ENCODE data around the gene SIRT3. TPM values are rescaled to one million over a fixed set of nuclear protein-coding genes. Genes with fewer than 3 reads are reported as not detected.
"Not testable (repeated sequence)": the region's sequence is repeated elsewhere in the genome, so short reads cannot be mapped to it uniquely, and the experiment has no call there.

SIRT3 gene
- total RNA-seq, 1 donor from 2014 or later: 33.2 TPM

GRCh38 chr11:180242-180641, 55.9 kb downstream of the SIRT3 start:
- not testable (repeated sequence) for H3K4me3 Mint-ChIP-seq; H3K36me3 Mint-ChIP-seq; DNase-seq (ENCODE audit: low spot score in 2 of 2, unreplicated experiment in 2 of 2)

More at GRCh38 chr11:180242-180641, 55.9 kb downstream of the SIRT3 start:
- not testable (repeated sequence) for H3K4me1 Mint-ChIP-seq; H3K9me3 Mint-ChIP-seq; H3K27me3 Mint-ChIP-seq (ENCODE audit: low read depth); H3K27ac Mint-ChIP-seq
- peak; percentile 27 for TF ChIP-seq CTCF (IDR thresholded peaks at IDR 0.05; ENCODE audit: unreplicated experiment)

Other genes with a start within 250 kb of the SIRT3 start
- not detected in 3 replicates for gene SCGB1C1, start 43.3 kb downstream of the SIRT3 start, total RNA-seq
- 64.3 to 68.2 TPM (median 65.5 TPM) in 3 replicates for gene BET1L, start 28.9 kb downstream of the SIRT3 start, total RNA-seq
- gene RIC8A, start 28.6 kb downstream of the SIRT3 start, total RNA-seq: 85.2 to 100.0 TPM (median 91.8 TPM) in 3 replicates
- gene PSMD13, start 634 bp upstream of the SIRT3 start, total RNA-seq: 93.0 to 96.2 TPM (median 93.9 TPM) in 3 replicates
- gene NLRP6, start 42.1 kb upstream of the SIRT3 start, total RNA-seq: not detected in 3 replicates
- 101 to 109 TPM (median 103 TPM) in 3 replicates for gene PGGHG, start 52.8 kb upstream of the SIRT3 start, total RNA-seq
- not detected in 3 replicates for gene IFITM5, start 63.2 kb upstream of the SIRT3 start, total RNA-seq
- 208 to 224 TPM (median 210 TPM) in 3 replicates for gene IFITM2, start 71.5 kb upstream of the SIRT3 start, total RNA-seq
- gene IFITM1, start 77.7 kb upstream of the SIRT3 start, total RNA-seq: 120 to 128 TPM (median 122 TPM) in 3 replicates
- gene IFITM3, start 84.5 kb upstream of the SIRT3 start, total RNA-seq: 540 to 561 TPM (median 547 TPM) in 3 replicates
- gene B4GALNT4, start 133.2 kb upstream of the SIRT3 start, total RNA-seq: 294 to 314 TPM (median 300 TPM) in 3 replicates
- 57.5 to 65.7 TPM (median 58.8 TPM) in 3 replicates for gene PKP3, start 157.9 kb upstream of the SIRT3 start, total RNA-seq
- 35.5 to 42.5 TPM (median 39.2 TPM) in 3 replicates for gene SIGIRR, start 178.7 kb upstream of the SIRT3 start, total RNA-seq
- gene ANO9, start 205.7 kb upstream of the SIRT3 start, total RNA-seq: 29.7 to 32.3 TPM (median 30.6 TPM) in 3 replicates
- 39.0 to 49.7 TPM (median 42.1 TPM) in 3 replicates for gene PTDSS2, start 213.9 kb upstream of the SIRT3 start, total RNA-seq